Measurements from ENCODE around the gene IFI27L1.
"Not testable (repeated sequence)": the region's sequence is repeated elsewhere in the genome, so short reads cannot be mapped to it uniquely, and the experiment has no call there.

IFI27L1 gene

GRCh38 chr14:94062344-94062940 lies 18.7 kb upstream of the IFI27L1 start:
- peak; percentile 46 for DNase-seq (ENCODE audit: low read depth)
- no peak for TF ChIP-seq CTCF (conservative IDR thresholded peaks at IDR 0.05; ENCODE audit: low read depth, low read length)
- no peak overlapping the region for H3K4me3 ChIP-seq (ENCODE audit: low read depth, low read length)

- TF ChIP-seq CTCF (conservative IDR thresholded peaks at IDR 0.05; ENCODE audit: low read depth, low read length), result no peak
- no peak overlapping the region for H3K4me3 ChIP-seq (ENCODE audit: low read depth, low read length)
- DNase-seq (ENCODE audit: low read depth), result no peak
Observed at GRCh38 chr14:94066089-94066676, 14.9 kb upstream of the IFI27L1 start.

GRCh38 chr14:94072076-94072475 lies 9.0 kb upstream of the IFI27L1 start:
- not testable (repeated sequence) for H3K4me3 ChIP-seq (ENCODE audit: low read depth, low read length)

GRCh38 chr14:94074534-94074933 lies 6.6 kb upstream of the IFI27L1 start:
- DNase-seq (ENCODE audit: low read depth), result no peak
- H3K4me3 ChIP-seq (ENCODE audit: low read depth, low read length), result no peak overlapping the region
- TF ChIP-seq CTCF (conservative IDR thresholded peaks at IDR 0.05; ENCODE audit: low read depth, low read length), result no peak

More at GRCh38 chr14:94072076-94072475, 9.0 kb upstream of the IFI27L1 start:
- not testable (repeated sequence) for DNase-seq (ENCODE audit: low read depth)

- no peak overlapping the region for H3K4me3 ChIP-seq (ENCODE audit: low read depth, low read length)
- no peak for TF ChIP-seq CTCF (conservative IDR thresholded peaks at IDR 0.05; ENCODE audit: low read depth, low read length)
- DNase-seq (ENCODE audit: low read depth), result no peak
Observed at GRCh38 chr14:94075008-94075407, 6.1 kb upstream of the IFI27L1 start.

GRCh38 chr14:94077111-94077821 lies 3.8 kb upstream of the IFI27L1 start:
- DNase-seq (ENCODE audit: low read depth), result no peak
- no peak for TF ChIP-seq CTCF (conservative IDR thresholded peaks at IDR 0.05; ENCODE audit: low read depth, low read length)
- H3K4me3 ChIP-seq (ENCODE audit: low read depth, low read length), result no peak overlapping the region

GRCh38 chr14:94077823-94078222 lies 3.3 kb upstream of the IFI27L1 start:
- DNase-seq (ENCODE audit: low read depth), result no peak
- H3K4me3 ChIP-seq (ENCODE audit: low read depth, low read length), result no peak overlapping the region
- no peak for TF ChIP-seq CTCF (conservative IDR thresholded peaks at IDR 0.05; ENCODE audit: low read depth, low read length)
